Left lung (tissue), 10 donors: ENCODE results near the gene ZNF445. TPM values are rescaled to one million over a fixed set of nuclear protein-coding genes. Genes with fewer than 3 reads are reported as not detected.

Experiments used
- ATAC-seq: fragments of 200-7000 bp; cut with Tn5 transposase; one replicate; pipeline ENCODE4 v1.9.1; 2020; ENCODE audit warnings: moderate library complexity
- DNase-seq, 4 donors: peaks; one replicate each; pipeline ENCODE4 v3.0.0-alpha.2; 2013 to 2020
- H3K27ac ChIP-seq, 2 donors: fragments of 200-600 bp; sonication (generic) in 1 of 2; one replicate each; pipeline versions ENCODE4 v1.5.0 to v1.8.0; 2020 to 2021
- H3K27me3 ChIP-seq, 2 donors: fragments of 200-600 bp; sonication (generic) in 1 of 2; one replicate each; pipeline versions ENCODE4 v1.5.0 to v1.8.0; 2020 to 2021
- H3K36me3 ChIP-seq, 2 donors: fragments of 200-600 bp; sonication (generic) in 1 of 2; one replicate each; pipeline versions ENCODE4 v1.5.0 to v1.8.0; 2020 to 2021
- H3K4me1 ChIP-seq, 2 donors: fragments of 200-600 bp; one replicate each; pipeline ENCODE4 v1.8.0; 2021
- H3K4me3 ChIP-seq, 2 donors: fragments of 200-600 bp; sonication (generic) in 1 of 2; one replicate each; pipeline versions ENCODE4 v1.5.0 to v1.8.0; 2020 to 2021; ENCODE audit warnings: mild to moderate bottlenecking in 1 of 2
- H3K9me3 ChIP-seq, 2 donors: fragments of 200-600 bp; sonication (generic) in 1 of 2; one replicate each; pipeline versions ENCODE4 v1.5.0 to v1.8.0; 2020 to 2021
- CTCF ChIP-seq, 2 donors: fragments of 200-600 bp; sonication (generic) in 1 of 2; IDR thresholded peaks; one replicate each; pipeline versions ENCODE4 v1.5.0 to v1.8.0; 2021; ENCODE audit warnings: antibody characterized with exemption in 2 of 2
- intact Hi-C, 2 donors: fragments of 100-400 bp; cut with DNase I; formaldehyde crosslinking; loops; one replicate each; pipeline versions ENCODE4 v1.11.2 to v1.14.2; 2022
- polyA plus RNA-seq, 6 donors: library from polyadenylated mRNA; unstranded; fragments of 120-200 nt; gene quantifications; one replicate each; pipeline ENCODE4 v1.2.1, GENCODE V29; 2013; ENCODE audit not compliant: insufficient read length in 6 of 6
- total RNA-seq, 2 donors: library from RNA; stranded (reverse); fragmentation: NEBNext Ultra II Directional; extraction: Animal tissue kit (Norgen Biotek cat#: 25700); gene quantifications; one replicate each; pipeline ENCODE4 v1.2.1, GENCODE V29; 2021
- donor health status: DM: no; HTN: yes; CAD: no.
- donor health status: DM: no; HTN: no; CAD: no.

The ZNF445 gene
- total and polyA plus RNA-seq, 8 donors = 18.1 to 33.5 (median 27.8) TPM

GRCh38 chr3:44518782-44519156 lies 41.3 kb upstream of the ZNF445 start:
- Histone ChIP-seq H3K4me1 (no peaks in the 10 kb centered on the region), H3K4me3 (no peak overlapping the region)
- ATAC-seq = no peak

DNA sequence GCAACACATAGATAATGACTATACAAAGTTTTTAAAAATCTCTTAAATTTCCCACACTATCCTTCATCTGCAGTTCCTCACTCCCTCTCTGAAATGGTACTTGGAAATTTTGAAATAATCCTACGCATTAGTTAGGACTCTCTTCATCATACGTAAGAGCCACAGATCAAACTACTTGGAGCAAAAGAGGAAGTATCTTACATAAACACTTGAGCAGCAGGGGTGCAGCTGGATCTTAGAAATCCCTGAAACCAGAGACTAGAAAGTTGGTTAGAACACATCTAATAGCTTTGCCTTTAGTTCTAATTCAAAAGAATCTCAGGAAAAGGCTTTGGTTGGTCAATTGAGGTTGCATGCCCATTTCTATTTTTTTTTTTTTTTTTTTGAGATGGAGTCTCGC lies 38.8 kb upstream of the ZNF445 start:
- DNase-seq (no peak), ATAC-seq (peak; percentile 67)
- TF ChIP-seq CTCF (IDR thresholded peaks at IDR 0.05) = no peak
- H3K36me3 ChIP-seq = no peaks in the 10 kb centered on the region
- intact Hi-C loops = no loop called here
- peaks cover 0 to 3% of the 10 kb centered on the region in 2 donors for H3K4me1 ChIP-seq
- H3K4me3 ChIP-seq = no peak overlapping the region
- H3K27ac ChIP-seq = no peak overlapping the region
- H3K27me3 ChIP-seq = peaks cover 0 to 7% of the 10 kb centered on the region in 2 donors
- no peaks in the 10 kb centered on the region for H3K9me3 ChIP-seq

More at GRCh38 chr3:44518782-44519156, 41.3 kb upstream of the ZNF445 start:
- Histone ChIP-seq H3K9me3 (no peaks in the 10 kb centered on the region), H3K27ac (no peak overlapping the region), H3K27me3 (peaks cover 0 to 26% of the 10 kb centered on the region in 2 donors), H3K36me3 (no peaks in the 10 kb centered on the region)
- no peak for TF ChIP-seq CTCF (IDR thresholded peaks at IDR 0.05)
- DNase-seq = no peak
- intact Hi-C loops = no loop called here

- Histone ChIP-seq H3K4me1 (peaks cover 10 to 19% of the 10 kb centered on the region in 2 donors), H3K27ac (no peak overlapping the region), H3K4me3 (no peak overlapping the region), H3K9me3 (no peaks in the 10 kb centered on the region), H3K27me3 (no peaks in the 10 kb centered on the region), H3K36me3 (no peaks in the 10 kb centered on the region)
- no peak for TF ChIP-seq CTCF (IDR thresholded peaks at IDR 0.05)
- ATAC-seq = no peak
- intact Hi-C loops = no loop called here
- DNase-seq = no peak
These were observed 36.0 kb upstream of the ZNF445 start for GRCh38 chr3:44513513-44513912.

DNA sequence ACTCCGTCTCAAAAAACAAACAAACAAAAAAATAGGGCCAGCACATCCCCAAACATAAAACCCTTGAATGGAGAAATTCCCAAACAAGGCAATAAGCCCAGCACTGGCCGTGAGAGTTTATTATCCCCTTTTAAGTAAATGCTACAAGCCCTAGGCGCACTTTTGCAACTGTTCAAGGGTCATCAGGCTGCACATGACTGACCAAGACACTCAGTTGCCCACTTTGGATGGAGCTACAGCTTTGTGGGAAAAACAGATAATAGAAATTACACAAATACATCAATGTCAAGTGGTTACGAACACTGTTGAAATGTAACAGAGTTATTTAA lies 33.7 kb upstream of the ZNF445 start:
- peak overlapping the region; percentile 84 to 89 for H3K27ac ChIP-seq
- intact Hi-C loops = no loop called here
- H3K9me3 ChIP-seq = no peaks in the 10 kb centered on the region
- no peaks in the 10 kb centered on the region for H3K36me3 ChIP-seq
- H3K4me3 ChIP-seq = peak overlapping the region; percentile 74 to 86
- H3K27me3 ChIP-seq = no peaks in the 10 kb centered on the region
- TF ChIP-seq CTCF (IDR thresholded peaks at IDR 0.05) = no peak
- DNase-seq = no peak
- ATAC-seq = no peak
- peaks cover 10 to 34% of the 10 kb centered on the region in 2 donors for H3K4me1 ChIP-seq

DNA sequence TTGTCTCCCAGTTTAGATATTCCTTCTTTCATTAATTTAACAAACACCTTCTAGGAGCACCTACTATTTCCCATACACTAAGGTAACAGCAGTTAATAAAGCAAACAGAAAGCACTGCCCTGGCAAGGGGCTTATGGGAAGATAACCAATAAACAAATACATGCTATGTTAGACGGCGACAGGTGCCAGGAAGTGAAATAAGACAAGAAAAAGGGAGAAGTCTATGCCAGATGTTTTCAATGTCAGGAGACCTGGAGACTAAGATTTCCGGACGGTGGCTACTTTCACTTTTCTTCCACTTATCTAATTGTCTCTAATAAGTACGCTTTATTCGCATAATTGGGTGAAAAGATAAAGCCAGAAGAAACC lies 32.5 kb upstream of the ZNF445 start:
- peak overlapping the region; percentile 84 to 89 for H3K27ac ChIP-seq
- peaks cover 10 to 35% of the 10 kb centered on the region in 2 donors for H3K4me1 ChIP-seq
- no peak for TF ChIP-seq CTCF (IDR thresholded peaks at IDR 0.05)
- peak overlapping the region; percentile 74 to 86 for H3K4me3 ChIP-seq
- ATAC-seq (peak; percentile 6), DNase-seq (peak in 1 of 4 donors; percentile 3)
- no peaks in the 10 kb centered on the region for H3K36me3 ChIP-seq
- intact Hi-C loops = no loop called here
- H3K27me3 ChIP-seq = no peaks in the 10 kb centered on the region
- no peaks in the 10 kb centered on the region for H3K9me3 ChIP-seq
